Activated gamma-delta T cell (primary cell): ENCODE measurements around the gene HPCAL1.

ENCODE experiments used
- DNase-seq: peaks from one replicate; lab custom pipeline; 2025; lab: John Stamatoyannopoulos, UW

Gene HPCAL1

DNA sequence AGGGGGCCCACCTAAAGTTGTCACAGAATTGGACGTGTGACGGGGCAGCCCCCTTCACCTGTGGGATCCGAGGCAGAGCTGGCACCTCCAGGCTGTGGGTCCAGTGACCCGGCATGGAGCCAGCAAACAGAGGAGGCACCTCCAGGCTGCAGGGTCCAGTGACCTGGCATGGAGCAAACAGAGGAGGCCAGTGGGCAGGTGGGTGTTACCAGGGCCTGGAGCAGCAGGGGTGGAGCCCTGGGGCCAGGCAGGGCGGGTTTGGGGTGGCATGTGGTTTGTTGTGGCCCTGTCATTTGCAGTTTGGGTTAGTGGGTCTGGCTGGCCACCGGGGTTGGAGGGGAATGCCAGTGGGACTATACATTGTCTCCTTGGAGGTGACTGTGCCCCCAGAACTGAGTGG, 68.2 kb downstream of the HPCAL1 start:
- no peak for DNase-seq

- DNase-seq: no peak
Observed at GRCh38 chr2:10371441-10372196, 68.9 kb downstream of the HPCAL1 start.

DNA sequence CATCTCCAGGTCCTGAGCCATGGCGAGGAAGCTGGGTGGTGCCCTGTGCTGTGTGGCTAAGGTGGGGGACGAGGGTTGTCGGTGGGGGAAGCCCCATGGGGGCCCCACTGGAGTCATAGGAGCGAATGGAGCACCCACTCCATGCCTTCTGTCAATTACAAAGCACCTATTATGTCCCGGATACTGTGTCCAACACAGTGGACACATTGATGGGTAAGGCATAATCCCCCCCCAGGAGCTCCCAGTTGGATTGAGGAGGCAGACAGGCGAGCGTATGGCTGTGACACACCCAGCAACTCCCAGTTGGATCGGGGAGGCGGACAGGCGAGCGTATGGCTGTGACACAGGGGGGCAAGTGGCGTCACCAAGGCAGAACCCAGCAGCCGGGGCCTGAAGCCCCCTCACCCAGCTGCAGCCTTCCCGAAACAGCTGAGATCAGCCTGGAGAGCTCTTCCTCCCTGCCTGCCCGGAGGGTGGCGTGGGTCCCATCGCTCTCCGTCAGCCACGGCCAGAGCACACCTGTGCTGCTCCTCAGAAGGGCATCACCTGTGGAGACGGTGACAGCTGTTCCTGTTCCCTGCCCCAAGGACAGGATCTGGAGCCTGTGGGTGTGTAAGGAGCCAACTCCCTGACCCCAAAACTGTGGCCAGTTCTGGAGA, 69.6 kb downstream of the HPCAL1 start:
- no peak for DNase-seq

DNA sequence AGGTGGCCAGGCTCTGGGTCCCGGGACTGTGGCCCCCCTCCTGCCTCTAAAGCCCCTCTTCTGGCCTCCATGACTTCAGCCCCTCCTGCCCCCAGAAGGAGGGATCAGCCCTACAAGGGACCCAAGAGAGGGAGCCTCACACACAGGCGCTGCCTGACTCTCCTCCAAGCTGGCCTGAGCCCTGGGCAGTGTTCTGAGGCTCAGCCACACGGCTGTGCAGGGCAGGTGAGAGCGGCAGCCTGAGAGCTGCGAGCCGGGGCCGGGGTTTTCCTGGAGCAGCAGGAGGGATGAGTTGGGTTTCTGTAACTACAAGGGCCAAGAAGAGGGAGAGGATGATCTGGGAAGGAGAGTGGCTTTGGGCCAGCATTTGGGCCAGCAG, 70.1 kb downstream of the HPCAL1 start:
- DNase-seq: no peak

GRCh38 chr2:10373931-10374330, 71.2 kb downstream of the HPCAL1 start:
- no peak for DNase-seq

DNA sequence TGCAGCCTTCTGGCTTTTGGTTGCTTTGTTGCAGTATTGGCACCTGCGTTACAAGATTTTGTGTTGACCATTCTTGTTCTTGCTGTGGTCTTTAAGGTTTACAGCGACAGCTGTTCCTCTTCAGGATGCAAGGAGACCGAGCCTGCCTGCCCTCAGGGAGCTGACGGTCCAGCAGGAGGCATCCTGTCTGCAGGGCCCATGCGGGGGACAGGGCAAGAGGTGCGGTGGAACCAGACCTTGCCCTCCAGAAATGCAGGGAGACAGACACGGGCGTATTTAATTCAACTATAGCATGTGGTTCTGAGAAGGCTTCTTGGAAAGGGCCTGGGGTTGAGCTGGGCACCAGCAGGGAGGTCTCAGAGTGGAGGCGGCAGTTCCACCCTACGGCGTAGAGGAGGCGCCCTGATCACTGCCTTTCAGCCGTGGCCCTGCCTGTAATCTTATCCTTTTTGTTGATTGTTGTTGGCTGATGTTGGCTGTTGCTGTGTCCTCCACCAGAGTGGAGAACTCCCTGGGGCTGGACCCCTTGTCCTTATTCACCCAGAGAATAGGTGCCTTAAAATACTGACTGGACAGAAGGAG, 71.7 kb downstream of the HPCAL1 start:
- no peak for DNase-seq

DNA sequence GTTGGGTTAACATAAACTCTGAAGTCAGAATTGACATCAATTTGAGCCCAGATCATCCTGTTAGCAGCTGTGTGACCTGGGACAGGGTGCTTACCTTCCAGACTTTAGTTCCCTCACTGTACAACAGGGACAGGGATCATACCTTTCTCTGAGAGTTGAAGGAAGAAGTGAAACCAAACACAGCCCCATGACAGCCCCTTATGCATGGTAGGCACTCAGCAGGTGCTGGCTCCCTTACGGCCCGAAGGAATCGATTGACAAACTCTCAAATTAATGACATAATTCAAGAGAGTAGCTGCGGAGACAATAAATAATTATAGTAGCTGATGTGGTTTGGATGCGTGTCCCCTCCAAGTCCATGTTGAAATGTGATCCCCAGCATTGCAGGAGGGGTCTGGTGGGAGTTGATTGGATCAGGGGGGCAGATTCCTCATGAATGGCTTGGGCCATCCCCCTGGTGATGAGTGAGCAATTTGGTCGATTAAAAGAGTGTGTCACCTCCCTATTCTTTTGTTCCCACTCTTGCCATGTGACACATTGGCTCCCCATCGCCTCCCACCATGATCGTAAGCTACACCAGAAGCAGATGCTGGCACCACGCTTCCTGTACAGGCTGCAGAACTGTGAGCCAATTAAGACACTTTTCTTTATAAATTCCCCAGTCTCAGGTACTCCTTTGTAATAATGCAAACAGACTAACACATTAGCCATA, 73.0 kb downstream of the HPCAL1 start:
- no peak for DNase-seq

DNA sequence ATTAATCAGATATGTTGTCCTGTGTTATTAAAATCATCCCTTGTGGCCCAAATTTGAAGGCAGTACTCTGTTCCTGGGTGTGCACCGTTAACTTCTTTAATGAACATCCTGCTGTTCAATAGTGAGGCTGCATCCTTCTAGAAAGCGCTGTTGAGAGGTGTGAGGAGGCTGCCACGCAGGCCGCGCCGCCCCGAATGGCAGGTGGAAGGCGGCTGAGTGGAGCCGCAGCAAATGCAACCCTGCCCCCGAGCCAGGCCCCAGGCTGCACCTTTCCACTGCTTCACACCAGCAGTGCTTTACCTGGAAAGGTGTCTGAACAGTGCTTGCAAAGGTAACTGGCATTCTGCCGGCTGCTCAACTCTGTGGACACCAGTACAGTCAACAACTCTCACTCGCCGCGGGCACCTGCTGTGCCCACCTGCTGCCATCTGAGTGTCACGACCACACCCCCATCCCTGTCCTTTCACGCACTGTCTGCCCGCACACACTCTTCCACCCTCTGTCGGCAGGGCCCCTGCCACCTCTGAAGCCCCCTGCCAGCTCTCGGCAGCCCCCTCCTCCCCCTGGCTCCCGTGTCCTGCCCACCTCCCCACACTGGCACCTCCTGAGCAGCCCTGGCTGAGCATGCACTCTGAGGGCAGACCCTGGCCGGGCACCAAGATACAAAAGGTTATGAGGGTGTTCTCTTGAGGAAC, 74.5 kb downstream of the HPCAL1 start:
- no peak for DNase-seq

DNA sequence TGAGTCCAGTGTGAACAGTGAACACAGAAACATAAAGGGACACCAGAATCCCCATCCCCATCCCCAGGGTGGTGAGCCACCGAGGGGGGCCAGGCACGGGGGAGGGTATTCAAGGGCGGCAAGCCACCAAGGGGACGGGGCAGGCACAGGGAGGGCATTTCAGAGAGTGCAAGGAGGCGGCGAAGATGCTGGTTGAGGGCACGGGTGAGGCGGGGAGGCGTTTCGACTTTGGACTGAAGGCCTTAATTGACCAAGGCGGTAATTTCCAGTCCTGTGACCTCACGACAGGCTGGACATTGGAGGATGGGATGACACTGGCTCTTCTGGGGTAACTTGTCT, 75.0 kb downstream of the HPCAL1 start:
- DNase-seq: no peak

DNA sequence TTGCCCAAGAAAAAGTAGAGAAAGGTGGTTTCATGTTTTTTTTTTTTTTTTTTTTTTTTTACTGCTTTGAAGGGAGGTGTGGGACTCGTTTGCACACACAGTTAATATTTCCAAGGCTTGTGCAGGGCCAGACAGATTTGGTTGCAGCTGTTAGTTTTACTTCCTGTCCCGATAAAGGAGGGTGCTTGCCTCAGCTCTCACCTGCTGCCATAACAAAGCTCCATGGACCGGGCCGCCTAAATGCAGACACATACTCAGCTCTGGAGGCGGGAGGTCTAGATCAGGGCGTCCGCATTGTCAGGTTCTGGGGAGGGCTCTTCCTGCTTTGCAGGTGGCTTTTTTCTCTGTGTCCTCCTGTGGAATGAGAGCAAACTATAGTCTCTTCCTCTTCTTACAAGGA, 75.5 kb downstream of the HPCAL1 start:
- DNase-seq: no peak

- no peak for DNase-seq
Observed at GRCh38 chr2:10380048-10380926, 77.6 kb downstream of the HPCAL1 start.

DNA sequence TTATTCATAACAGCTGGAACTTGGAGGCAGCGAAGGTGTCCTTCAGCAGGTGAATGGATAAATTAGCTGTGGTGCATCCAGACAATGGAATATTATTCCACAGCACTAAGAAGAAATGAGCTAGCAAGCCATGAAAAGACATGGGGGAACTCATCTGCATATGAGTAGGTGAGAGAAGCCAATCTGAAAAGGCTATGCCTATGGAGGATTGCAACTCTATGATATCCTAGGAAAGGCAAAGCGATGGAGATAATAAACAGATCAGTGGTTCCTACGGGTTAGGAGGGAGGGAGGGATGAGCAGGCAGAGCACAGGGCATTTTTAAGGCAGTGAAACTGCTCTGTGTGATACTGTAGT, 79.3 kb downstream of the HPCAL1 start:
- no peak for DNase-seq

DNA sequence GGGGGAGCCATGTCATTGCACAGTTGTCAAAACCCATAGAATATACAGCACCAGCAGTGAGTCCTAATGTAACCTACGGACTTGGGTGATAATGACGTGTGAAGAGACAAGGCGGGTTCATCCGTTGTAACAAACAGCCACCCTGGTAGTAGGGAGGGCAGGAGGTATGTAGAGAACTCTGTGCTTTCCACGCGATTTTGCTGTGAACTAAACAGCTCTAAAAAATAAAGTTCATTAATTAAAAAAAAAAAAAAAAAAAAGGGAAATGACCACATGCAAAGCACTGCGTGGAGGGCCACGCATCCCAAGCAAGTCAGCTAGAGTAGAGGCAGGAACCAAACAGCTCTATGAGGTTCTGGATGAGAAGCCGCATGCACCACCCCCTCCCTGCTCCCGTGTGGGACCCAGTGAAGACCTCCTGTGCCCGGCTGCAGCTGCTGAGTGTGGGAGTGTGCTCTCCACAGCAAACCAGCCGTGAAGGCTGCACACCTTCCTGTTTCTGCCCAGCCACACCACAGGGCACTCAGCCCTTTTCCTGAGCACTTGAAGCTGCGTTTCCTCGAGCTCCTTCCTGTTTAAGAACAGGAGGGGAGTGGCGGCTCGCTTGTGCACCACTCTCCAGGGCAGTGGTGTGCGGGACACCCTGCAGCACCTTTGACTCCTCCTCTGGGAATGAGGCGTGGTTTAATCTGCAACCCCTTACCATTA, 79.8 kb downstream of the HPCAL1 start:
- DNase-seq: no peak

GRCh38 chr2:10383960-10384734, 81.4 kb downstream of the HPCAL1 start:
- no peak for DNase-seq

DNA sequence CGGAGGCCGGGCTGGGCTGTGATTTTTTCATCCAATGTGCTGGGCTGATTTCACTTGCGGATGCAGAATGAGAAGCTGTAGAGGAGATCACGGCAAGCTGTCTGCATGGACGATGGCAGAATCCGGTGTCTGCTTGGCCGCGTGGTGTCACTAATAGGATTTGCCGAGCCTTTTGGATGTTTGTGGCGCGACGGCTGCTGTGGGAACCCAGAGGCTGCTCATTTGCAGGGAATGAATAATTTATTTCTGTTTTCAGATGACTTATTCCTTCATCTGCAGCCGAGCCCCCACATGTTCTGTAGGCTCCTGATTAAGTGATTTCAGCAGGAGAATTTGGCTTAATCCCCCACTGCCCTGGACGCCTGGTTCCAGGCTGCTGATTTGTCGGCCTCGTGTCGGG, 82.8 kb downstream of the HPCAL1 start:
- no peak for DNase-seq

DNA sequence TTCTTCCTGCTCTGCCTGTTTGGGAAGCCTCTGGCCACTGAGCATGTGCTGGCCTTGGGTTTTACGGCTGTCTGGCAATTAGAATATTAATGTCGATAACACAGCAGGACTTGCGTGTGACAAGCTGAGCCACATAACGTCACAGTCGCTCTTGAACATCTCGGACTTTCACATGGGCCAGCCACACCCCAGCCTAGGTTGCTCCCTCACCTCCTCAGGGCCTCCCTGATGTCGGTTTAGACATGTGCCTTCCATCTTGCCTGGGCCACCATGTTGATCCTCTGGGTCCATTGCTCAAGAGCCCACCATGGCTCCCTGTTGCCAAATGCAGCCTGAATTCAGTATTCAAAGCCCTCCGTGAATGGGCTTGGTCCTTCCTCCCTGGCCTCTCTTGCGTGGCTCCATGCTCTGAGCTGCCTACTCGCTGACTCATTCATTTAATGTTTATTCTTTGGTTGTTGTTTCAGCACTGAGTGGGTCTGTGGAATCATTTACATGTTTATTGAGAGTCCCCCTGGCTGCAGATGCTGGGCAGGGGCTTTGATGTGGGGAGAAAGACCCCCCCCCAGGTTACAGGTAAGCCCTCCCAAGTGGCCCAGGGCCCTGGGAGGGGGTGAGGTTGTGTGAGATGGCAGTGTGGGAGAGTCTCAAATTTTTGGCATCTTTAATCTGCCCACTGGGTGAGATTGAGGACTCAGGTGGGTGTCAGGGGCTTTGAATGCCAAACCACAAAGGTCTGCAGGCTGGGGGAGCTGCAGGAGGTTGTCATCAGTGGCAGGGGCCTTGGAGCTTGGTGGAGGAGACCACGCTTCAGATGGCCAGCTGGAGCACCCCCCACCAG, 83.4 kb downstream of the HPCAL1 start:
- DNase-seq: no peak

DNA sequence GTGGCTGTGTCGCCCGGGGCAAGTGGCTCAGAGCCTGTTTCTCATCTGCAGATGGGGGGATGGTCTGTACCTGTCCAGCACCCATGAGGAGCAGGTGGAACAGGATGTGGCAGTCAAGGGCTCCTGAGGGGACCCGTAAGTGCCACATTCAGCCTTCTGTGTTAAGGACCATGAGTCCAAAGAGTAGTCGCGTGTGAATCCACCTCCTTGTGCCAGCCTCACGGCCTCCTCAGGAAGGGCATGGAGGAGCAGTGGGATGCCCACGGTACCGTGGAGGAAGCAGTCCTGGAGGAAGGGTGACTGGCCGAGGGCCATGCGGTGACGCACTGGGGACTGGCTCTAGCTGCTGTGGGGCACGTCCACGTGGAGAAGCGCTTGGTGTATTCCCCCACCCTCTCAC, 84.3 kb downstream of the HPCAL1 start:
- DNase-seq: no peak

DNA sequence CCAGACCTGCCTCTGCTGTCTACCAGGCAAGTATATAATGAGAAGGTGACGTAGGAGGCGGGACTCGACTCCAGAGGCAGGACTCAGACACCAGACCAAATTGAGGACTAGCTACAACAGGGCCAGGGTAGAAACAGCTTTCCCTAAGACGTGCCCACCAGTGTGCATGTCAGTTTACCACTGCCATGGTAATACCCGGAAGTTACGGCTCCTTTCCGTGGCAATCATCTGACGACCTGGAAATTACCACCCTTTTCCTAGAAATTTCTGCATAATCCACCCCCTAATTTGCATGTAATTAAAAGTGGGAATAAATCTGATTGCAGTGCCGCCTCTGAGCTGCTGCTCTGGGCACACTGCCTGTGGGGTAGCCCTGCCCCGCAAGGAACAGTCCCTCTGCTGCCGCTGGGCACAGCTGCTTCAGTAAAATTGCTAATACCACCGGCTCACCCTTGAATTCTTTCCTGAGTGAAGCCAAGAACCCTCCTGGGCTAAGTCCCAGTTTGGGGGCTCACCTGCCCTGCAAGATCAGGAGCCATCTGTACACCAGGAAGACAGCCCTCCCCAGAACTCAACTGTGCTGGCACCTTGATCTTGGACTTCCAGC, 86.4 kb downstream of the HPCAL1 start:
- DNase-seq: no peak

DNA sequence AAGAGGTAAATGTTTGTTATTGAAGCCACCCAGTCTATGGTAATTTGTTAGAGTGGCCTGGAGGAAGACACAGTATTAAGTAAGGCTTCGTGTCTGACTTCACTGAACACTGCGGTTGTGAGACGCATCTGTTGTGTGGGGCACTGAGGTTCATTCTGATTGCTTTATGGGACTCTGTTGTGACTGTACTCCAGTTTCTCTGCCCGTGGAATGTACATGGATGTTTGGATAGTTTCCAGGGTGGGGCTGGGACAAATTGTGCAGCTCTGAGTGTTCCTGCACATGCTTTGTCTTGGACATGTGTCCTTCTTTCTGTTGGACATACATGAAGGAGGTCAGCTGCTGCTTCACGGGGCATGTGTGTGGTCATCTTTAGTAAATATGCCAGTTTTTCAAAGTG, 86.9 kb downstream of the HPCAL1 start:
- DNase-seq: no peak
